Esophagus squamous epithelium (tissue), 4 donors: ENCODE data around the gene FBXL7.

Experiments used
- POLR2A ChIP-seq, 4 donors: fragments of 450-650 bp; IDR thresholded peaks; one replicate each; pipeline ENCODE4 v1.6.1; 2017; ENCODE audit warnings: antibody characterized with exemption in 4 of 4, mild to moderate bottlenecking in 4 of 4, moderate library complexity in 3 of 4
- TF ChIP-seq, protein P1 (sequence below), 6 experiments: fragments of 450-650 bp in 4 of 6; fragments of 200-600 bp in 2 of 6; sonication (generic) in 2 of 6; IDR thresholded peaks; one replicate each; pipeline ENCODE4 v1.5.1; 2016 to 2019; ENCODE audit warnings: antibody characterized with exemption in 6 of 6, mild to moderate bottlenecking in 4 of 6, moderate library complexity in 4 of 6

DNA sequence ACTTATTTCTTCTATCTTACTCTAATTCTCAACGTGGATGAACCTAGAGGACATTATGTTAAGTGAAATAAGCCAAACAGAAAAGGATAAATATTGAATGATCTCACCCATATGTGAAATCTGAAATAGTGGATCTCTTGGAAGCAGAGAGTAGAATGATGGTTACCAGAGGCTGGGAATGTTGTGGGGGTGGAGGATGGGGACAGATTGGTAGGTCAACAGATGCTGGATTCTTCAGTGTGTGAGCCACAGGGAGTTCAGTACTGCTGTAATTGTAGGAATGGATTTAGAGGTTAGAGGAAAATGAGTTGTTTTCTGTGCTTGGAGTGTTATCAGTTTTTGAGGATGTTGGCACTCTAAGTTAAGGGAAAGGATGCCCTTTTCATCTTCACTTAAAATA lies 190.6 kb downstream of the FBXL7 start:
- TF ChIP-seq, protein P1, sequence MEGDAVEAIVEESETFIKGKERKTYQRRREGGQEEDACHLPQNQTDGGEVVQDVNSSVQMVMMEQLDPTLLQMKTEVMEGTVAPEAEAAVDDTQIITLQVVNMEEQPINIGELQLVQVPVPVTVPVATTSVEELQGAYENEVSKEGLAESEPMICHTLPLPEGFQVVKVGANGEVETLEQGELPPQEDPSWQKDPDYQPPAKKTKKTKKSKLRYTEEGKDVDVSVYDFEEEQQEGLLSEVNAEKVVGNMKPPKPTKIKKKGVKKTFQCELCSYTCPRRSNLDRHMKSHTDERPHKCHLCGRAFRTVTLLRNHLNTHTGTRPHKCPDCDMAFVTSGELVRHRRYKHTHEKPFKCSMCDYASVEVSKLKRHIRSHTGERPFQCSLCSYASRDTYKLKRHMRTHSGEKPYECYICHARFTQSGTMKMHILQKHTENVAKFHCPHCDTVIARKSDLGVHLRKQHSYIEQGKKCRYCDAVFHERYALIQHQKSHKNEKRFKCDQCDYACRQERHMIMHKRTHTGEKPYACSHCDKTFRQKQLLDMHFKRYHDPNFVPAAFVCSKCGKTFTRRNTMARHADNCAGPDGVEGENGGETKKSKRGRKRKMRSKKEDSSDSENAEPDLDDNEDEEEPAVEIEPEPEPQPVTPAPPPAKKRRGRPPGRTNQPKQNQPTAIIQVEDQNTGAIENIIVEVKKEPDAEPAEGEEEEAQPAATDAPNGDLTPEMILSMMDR (IDR thresholded peaks at IDR 0.05): no peak
- no peak for TF ChIP-seq POLR2A (IDR thresholded peaks at IDR 0.05)
